ENCODE measurements around the gene FADS6. TPM values are rescaled to one million over a fixed set of nuclear protein-coding genes. Genes with fewer than 3 reads are reported as not detected.

FADS6 gene
- total and polyA plus RNA-seq, 2 of the 13 experiments (the other 11 are each of a cell fraction or from before 2014, with no cell fraction given) = 0.11 TPM

GRCh38 chr17:74892974-74893911 is at the start of gene FADS6 (continued):
- TF ChIP-seq, protein P1, sequence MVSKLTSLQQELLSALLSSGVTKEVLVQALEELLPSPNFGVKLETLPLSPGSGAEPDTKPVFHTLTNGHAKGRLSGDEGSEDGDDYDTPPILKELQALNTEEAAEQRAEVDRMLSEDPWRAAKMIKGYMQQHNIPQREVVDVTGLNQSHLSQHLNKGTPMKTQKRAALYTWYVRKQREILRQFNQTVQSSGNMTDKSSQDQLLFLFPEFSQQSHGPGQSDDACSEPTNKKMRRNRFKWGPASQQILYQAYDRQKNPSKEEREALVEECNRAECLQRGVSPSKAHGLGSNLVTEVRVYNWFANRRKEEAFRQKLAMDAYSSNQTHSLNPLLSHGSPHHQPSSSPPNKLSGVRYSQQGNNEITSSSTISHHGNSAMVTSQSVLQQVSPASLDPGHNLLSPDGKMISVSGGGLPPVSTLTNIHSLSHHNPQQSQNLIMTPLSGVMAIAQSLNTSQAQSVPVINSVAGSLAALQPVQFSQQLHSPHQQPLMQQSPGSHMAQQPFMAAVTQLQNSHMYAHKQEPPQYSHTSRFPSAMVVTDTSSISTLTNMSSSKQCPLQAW (CRISPR knock-in tag; IDR thresholded peaks at IDR 0.05) = no peak
- TF ChIP-seq FOSL1 (CRISPR knock-in tag; IDR thresholded peaks at IDR 0.05; ENCODE audit: borderline replicate concordance) = no peak
- TF ChIP-seq, protein P2, sequence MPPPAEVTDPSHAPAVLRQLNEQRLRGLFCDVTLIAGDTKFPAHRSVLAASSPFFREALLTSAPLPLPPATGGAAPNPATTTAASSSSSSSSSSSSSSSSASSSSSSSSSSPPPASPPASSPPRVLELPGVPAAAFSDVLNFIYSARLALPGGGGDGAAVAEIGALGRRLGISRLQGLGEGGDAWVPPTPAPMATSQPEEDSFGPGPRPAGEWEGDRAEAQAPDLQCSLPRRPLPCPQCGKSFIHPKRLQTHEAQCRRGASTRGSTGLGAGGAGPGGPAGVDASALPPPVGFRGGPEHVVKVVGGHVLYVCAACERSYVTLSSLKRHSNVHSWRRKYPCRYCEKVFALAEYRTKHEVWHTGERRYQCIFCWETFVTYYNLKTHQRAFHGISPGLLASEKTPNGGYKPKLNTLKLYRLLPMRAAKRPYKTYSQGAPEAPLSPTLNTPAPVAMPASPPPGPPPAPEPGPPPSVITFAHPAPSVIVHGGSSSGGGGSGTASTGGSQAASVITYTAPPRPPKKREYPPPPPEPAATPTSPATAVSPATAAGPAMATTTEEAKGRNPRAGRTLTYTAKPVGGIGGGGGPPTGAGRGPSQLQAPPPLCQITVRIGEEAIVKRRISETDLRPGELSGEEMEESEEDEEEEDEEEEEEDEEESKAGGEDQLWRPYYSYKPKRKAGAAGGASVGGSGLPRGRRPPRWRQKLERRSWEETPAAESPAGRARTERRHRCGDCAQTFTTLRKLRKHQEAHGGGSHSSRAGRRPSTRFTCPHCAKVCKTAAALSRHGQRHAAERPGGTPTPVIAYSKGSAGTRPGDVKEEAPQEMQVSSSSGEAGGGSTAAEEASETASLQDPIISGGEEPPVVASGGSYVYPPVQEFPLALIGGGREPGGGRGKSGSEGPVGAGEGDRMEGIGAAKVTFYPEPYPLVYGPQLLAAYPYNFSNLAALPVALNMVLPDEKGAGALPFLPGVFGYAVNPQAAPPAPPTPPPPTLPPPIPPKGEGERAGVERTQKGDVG (CRISPR knock-in tag; IDR thresholded peaks at IDR 0.05; ENCODE audit: borderline replicate concordance) = no peak
- no peak for TF ChIP-seq GATAD1 (CRISPR knock-in tag; IDR thresholded peaks at IDR 0.05)
- no peak for TF ChIP-seq CENPT (CRISPR knock-in tag; IDR thresholded peaks at IDR 0.05; ENCODE audit: low read depth)
- TF ChIP-seq ZNF263 (CRISPR knock-in tag; IDR thresholded peaks at IDR 0.05) = no peak
- TF ChIP-seq BORCS8-MEF2B (CRISPR knock-in tag; IDR thresholded peaks at IDR 0.05) = no peak
- no peak for TF ChIP-seq SMYD3 (CRISPR knock-in tag; IDR thresholded peaks at IDR 0.05)
- no peak; the same call in 1 of the 2 replicates for TF ChIP-seq ZNF768 (CRISPR knock-in tag; IDR thresholded peaks at IDR 0.05)
- TF ChIP-seq JARID2 (CRISPR knock-in tag; IDR thresholded peaks at IDR 0.05; ENCODE audit: insufficient replicate concordance) = no peak
- TF ChIP-seq, protein P3, sequence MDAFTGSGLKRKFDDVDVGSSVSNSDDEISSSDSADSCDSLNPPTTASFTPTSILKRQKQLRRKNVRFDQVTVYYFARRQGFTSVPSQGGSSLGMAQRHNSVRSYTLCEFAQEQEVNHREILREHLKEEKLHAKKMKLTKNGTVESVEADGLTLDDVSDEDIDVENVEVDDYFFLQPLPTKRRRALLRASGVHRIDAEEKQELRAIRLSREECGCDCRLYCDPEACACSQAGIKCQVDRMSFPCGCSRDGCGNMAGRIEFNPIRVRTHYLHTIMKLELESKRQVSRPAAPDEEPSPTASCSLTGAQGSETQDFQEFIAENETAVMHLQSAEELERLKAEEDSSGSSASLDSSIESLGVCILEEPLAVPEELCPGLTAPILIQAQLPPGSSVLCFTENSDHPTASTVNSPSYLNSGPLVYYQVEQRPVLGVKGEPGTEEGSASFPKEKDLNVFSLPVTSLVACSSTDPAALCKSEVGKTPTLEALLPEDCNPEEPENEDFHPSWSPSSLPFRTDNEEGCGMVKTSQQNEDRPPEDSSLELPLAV (CRISPR knock-in tag; conservative IDR thresholded peaks at IDR 0.05; ENCODE audit: low read depth) = no peak
- TF ChIP-seq KDM5B (CRISPR knock-in tag; IDR thresholded peaks at IDR 0.05; ENCODE audit: borderline replicate concordance) = 0 out of 2 replicates have a peak, but pooled peaks have one; percentile 19
- no peak for TF ChIP-seq HMG20B (CRISPR knock-in tag; conservative IDR thresholded peaks at IDR 0.05)
- TF ChIP-seq NR2C2 (CRISPR knock-in tag; IDR thresholded peaks at IDR 0.05; ENCODE audit: borderline replicate concordance) = peak; percentile 38; the same call in 1 of the 2 replicates
- TF ChIP-seq, protein P4, sequence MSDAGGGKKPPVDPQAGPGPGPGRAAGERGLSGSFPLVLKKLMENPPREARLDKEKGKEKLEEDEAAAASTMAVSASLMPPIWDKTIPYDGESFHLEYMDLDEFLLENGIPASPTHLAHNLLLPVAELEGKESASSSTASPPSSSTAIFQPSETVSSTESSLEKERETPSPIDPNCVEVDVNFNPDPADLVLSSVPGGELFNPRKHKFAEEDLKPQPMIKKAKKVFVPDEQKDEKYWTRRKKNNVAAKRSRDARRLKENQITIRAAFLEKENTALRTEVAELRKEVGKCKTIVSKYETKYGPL (CRISPR knock-in tag; IDR thresholded peaks at IDR 0.05) = no peak
- no peak for TF ChIP-seq ZNF431 (CRISPR knock-in tag; IDR thresholded peaks at IDR 0.05; ENCODE audit: borderline replicate concordance, low read depth)
- TF ChIP-seq ZNF713 (CRISPR knock-in tag; IDR thresholded peaks at IDR 0.05) = no peak
- 0 out of 2 replicates have a peak, but pooled peaks have one; percentile 41 for TF ChIP-seq ZNF274 (CRISPR knock-in tag; IDR thresholded peaks at IDR 0.05)
- TF ChIP-seq SRY (CRISPR knock-in tag; IDR thresholded peaks at IDR 0.05) = no peak
- TF ChIP-seq MAF1 (CRISPR knock-in tag; IDR thresholded peaks at IDR 0.05; ENCODE audit: borderline replicate concordance) = no peak
- TF ChIP-seq ZNF160 (CRISPR knock-in tag; IDR thresholded peaks at IDR 0.05) = no peak
- no peak for TF ChIP-seq ZNF225 (CRISPR knock-in tag; IDR thresholded peaks at IDR 0.05)
